Astrocyte (in vitro differentiated cells and primary cell): ENCODE data around the gene ATXN1.

ENCODE experiments used
- CTCF ChIP-seq: IDR thresholded peaks from 2 replicates; pipeline ENCODE4 v1.5.1; 2011; ENCODE audit warnings: low read depth, mild to moderate bottlenecking, inconsistent platforms, low read length, moderate library complexity; ENCODE audit not compliant: insufficient read depth
- EZH2 ChIP-seq: IDR thresholded peaks from 2 replicates; pipeline ENCODE4 v1.6.1; 2012; ENCODE audit warnings: mild to moderate bottlenecking, low read length, inconsistent platforms; ENCODE audit not compliant: insufficient read depth

- TF ChIP-seq CTCF (no peak), EZH2 (no peak)
These were observed 33.3 kb downstream of the ATXN1 start for GRCh38 chr6:16727996-16728395.
